GM21825 (cell line): ENCODE measurements around the gene NKTR.

Source experiments
- ATAC-seq: cut with Tn5 transposase; IDR thresholded peaks from one replicate; pipeline ENCODE4 v1.9.1; 2021; ENCODE audit warnings: mild to moderate bottlenecking, moderate library complexity; ENCODE audit not compliant: unreplicated experiment

The NKTR gene

DNA sequence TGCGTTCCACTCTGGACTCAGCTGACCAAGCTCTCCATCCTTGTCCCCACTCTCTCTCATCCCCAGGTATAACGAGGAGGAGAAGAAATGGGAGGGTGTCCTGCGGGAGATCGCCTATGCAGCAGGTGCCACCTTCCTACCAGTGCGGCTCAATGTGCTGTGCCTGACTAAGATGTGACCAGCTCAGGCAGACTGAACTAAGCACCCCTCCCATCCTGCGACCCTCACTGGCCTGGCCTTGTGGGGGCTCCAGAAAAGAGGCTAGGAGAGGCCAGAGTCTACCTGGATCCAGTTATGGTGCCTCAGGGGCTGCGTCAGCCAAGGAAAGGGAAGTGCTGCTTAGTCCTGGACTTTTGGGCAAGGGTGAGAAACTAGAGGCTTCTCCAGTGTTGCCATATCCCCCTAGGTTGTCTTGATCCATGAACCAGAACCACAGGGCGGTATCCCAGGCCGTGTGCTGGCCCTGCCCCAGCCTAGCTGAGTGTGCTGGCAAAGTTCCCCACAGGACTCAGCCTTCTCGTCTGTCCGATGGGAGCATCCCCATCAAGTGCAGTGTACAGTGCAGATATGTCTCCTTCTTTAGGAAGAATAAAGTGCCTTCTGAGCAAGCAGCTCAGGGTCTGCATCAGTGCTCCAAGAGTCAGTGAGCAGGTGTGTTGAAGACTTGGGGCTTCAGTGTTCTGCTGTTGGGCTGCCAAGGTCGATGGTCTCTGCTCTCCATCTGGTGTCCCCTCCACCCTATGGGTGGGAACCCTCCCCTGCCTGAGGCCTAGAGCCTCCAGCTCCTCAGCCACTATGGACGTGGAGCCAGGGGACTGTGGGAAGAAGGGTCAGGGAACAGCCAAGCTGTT, 91.6 kb downstream of the NKTR start:
- ATAC-seq, result no peak

GRCh38 chr3:42692667-42693529, 92.4 kb downstream of the NKTR start:
- no peak for ATAC-seq

DNA sequence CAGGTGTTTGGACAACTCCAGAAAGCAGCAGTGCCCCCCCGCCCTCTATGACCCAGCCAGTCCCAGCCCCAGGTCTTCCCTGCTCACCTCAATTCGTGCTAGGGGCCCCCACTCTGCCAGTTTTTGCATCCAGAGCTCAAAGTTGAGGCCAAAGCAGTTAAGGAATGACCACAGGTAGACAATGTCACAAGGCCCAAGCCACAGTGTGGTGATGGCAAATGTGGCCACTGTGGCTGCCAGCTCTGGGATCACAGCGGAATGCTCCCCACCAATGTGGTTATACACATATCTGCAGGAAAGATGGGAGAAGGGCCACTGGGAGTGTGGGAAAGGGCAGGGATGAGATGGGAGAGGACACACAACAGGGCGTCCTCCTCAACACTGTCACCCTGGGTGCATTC, 93.0 kb downstream of the NKTR start:
- ATAC-seq, result no peak

DNA sequence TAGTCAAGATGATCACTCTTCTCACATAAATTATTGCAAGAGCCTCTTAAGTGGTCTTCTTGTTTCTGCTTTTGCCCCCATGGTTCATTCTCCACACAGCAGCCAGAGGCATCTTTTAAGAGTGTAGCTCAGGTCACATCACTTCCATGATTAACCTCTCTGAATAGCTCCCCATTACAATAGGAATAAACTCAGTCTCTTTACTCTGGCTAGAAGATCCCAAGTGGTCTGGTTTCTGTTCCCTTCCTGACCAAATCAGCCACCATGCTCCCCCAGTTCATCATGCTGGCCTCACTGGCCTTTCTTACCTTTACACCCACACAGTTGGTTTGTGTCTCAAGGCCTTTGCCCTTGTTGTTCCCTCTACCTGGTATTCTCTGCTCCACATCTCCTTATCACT, 93.9 kb downstream of the NKTR start:
- no peak for ATAC-seq

DNA sequence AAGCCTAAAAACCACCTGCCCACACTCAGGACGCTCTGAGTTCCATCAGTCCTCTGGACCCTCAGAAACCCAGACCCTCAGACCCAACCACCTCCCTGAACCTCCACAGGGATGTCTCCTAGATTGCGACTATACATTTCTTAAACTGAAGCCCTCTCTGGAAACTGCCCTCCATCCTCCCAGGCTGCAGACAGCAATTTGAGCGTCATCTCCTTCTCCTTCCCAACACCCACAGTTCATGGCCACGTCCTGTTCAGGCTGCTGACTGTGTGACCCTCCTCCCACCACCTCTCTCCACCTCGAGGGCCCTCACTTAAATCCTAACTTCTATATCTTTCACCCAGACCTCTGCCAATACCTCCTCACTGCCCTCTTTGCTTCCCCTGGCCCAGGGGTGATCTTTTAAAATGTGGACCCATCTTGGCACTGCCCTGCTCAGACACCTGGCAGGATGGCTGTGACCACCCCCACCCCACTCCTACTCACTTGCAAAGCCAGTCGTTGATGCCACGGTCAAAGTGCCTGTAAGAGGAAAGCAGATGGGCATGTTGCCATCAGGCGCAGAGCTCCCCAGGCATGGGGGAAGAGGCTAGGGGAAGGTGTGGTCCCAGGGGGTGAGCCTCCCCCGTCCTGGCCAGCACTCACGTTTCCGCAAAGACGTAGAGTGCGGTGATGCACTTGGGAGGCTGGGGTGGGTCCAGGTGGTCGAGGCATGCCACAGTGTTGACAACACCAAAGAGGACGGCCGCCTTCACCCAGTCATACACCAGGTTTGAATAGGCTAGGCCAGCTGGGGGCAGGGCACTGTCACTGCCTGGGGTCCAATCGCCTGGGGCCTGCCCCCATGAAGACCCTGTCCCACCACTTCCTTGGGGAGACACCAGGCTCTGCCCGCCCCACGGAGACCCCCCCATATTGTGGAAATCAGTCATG, 96.1 kb downstream of the NKTR start:
- ATAC-seq, result no peak

DNA sequence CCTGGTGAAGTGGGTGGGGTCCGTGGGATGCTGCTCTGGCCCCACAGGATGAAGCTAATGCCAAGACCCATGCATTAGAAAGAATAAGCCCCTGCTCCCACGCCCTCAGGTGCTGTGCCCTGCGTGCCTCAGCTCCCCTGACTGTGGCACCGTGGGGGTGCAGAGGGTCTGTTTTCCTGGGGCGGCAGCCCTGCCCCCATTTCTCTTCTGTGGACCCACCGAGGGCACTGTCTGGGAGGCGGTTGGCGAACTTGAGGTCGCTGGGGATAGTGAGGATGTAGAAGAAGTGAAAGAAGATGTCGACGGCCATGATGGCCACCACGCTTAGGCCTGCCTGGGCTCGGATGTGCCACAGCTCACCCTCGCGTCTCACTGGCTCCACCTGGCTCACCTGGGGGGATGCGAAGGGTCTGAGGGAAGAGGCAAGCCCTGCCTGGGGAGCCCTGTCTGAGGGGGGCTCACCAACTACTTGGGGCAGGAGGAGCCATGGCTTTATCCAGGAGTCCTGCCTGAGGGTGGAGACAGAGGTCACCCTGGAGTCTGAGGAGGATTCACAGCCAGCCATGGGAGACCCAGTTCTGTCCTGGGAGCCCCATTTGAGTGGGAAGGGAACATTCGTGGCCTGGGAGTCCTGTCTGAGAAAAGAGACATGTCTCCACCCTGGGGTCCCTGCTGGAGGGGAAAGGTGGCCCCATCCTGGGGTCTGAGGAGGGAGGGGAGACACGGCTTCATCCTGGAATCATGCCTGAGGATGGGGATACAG, 97.0 kb downstream of the NKTR start:
- ATAC-seq, result no peak
